Ecto neural progenitor cell (in vitro differentiated cells): ENCODE results near the gene PRSS22.

Experiments
- DNase-seq: peaks from one replicate; pipeline ENCODE4 v3.0.0-alpha.2; 2018; ENCODE audit warnings: low spot score

The PRSS22 gene

GRCh38 chr16:2852003-2852730 lies 5.8 kb downstream of the PRSS22 start:
- no peak for DNase-seq

DNA sequence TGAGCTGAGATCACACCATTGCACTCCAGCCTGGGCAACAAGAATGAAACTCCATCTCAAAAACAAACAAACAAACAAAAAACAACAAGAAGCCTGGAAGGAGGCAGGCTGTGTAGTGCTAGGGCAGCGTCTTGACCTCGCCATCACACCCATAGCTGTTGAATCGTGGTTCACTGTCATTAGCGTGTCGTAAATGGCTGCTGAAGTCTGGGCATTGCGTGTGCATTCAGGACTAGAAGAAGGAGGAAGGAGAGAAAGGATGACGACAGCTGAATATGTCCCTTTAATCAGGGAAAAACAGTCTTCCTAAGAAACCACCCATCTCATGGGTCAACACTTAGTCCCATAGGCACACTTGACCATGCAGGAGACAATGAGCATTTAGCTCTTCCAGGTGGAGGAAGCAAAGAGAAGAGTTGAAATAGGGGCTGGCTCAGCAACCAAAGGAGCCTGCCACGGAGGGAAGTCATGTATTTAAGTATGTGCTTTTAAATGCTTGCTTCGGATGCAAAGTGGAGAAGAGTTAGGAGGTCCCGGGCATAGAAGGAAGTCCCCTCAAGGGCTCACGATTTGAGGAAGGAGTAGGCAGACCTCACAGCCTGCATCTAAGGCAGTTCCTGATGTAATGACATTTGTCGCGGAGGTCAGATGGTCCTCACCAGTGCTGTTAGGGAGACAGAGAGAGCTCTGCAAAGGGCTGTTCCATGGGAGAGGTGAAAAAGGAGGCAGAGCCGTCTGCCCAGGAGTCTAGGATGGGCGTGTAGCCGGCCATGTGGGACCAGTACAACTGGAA lies 8.8 kb downstream of the PRSS22 start:
- DNase-seq = peak; percentile 20

- no peak for DNase-seq
These were observed 11.3 kb downstream of the PRSS22 start for GRCh38 chr16:2846511-2847310.

- no peak for DNase-seq
These were observed 12.9 kb downstream of the PRSS22 start for GRCh38 chr16:2845116-2845515.

DNA sequence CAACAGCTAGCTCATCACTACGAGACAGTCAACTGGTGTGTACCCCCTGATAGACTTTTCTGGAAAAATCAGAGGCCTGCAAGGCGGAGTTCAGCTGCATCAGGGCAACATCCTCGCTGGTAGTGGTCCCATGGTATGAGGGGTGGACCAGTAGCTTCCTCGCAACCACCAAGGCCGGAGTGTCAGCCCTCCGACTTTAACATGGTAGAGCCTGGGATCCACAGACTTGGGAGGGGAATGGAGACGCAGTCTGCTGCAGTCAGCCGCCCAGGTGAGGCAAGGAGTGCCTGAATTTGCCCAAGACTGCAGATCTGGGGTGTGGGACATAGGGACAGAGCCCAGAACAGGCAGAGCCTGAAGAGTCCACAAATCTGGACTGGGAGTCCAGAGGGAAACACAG lies 14.4 kb downstream of the PRSS22 start:
- no peak for DNase-seq

- DNase-seq = peak; percentile 68
These were observed 15.5 kb downstream of the PRSS22 start for GRCh38 chr16:2842340-2843000.

DNA sequence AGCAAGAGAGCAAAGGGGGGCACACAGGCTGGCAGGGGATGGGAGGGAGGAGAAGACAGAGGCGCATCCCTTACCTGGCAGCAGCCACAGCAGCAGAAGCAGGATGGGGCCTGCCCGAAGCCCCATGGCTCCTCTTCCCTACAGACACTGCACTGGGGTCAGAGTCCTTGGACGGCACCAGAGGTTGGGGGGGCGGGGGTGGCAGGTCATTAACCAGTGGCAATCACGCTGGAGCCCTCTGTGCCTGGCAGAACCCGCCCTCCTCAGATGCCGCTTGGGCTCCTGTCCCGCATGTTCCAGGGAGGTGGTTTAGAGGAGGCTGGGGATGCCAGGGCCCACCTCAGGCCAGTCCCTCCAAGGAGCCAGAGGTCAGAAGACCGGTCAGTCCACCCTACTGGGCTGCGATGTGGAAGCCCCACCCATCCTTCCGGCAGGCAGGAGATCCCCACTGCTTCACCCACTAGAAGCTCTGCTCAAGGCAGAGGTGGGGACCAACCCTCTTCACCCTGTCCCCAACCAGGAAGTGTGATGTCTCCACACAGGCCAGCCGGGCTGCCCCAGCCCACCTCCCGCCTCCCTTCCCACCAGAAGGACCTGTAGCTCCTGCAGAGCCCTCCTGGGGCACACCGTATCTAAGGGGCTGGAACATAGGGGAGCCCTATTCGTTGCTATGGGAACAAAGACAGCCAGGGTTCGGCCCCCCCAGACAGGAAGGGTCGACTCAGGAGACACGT lies 16.2 kb downstream of the PRSS22 start:
- no peak for DNase-seq

DNA sequence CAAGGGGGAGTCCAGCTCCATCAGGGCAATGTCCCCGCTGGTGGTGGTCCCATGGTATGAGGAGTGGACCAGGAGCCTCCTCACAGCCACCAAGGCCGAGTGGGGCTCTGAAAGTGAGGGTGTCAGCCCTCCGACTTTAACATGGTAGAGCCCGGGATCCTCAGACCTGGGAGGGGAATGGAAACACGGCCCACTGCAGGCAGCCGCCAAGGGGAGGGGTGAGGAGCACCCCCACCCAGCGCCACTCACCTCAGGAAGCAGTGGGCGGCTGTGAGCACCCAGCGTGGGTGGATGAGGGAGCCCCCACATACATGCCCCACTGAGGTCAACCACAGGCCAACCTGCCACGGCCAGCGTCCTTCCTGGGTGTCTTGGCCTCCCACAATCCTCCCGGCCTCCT lies 17.1 kb downstream of the PRSS22 start:
- DNase-seq = no peak

DNA sequence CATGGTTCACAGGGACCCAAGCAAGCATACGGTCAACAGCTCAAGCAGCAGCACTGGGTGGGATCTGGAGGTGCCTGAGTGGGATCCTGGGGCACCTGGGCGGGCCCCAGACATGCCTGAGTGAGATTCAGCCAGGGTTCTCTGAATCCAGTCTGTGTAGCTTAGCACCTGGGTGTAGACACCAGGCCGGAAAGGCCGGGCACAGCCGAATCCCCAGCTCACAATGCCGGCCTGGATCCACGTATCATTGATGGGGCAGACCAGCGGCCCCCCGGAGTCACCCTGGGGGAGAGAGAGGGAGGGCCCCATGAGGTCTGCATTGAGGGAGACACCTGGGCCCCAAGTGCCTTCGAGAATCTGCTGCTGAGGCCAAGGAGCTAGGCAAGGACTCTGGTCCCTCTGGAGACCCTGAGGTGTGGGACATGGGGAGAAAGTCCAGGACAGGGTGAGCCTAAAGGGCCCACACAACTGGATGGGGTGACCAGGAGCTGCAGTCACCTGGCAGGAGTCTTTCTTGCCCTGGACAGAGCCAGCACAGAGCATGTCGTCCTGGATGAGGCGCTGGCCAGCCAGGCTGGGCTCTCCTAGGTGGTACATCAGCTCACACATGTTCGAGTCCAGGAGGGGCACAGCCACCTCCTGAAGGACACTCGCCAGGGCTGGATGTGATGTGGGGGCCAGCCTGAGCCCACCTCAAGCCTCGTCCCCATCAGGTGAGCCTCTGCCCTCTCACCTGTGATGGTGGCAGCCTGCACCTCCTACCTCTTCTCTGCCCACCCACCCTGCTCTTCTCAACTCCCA lies 18.1 kb downstream of the PRSS22 start:
- no peak for DNase-seq

DNA sequence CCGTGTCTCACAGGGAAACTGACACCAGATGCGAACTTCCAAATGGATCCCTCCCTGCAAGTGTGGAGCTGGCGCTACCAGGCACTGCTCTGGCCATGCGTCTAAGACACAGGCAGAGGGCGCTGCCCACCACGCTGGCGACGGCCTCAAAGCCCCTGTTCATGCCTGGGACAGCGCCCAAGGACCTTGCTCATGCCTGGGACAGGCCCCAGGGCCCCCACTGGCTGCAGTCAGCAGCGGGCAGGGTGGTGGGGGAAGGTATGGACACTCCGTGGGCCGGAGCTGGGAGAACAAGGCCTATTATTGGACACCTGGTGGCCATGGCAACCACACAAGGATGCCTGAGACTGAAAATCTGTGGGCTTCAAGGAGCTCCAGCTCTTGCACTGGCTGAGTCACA lies 19.0 kb downstream of the PRSS22 start:
- DNase-seq = peak; percentile 86

- DNase-seq = no peak
These were observed 21.1 kb downstream of the PRSS22 start for GRCh38 chr16:2836646-2837508.

DNA sequence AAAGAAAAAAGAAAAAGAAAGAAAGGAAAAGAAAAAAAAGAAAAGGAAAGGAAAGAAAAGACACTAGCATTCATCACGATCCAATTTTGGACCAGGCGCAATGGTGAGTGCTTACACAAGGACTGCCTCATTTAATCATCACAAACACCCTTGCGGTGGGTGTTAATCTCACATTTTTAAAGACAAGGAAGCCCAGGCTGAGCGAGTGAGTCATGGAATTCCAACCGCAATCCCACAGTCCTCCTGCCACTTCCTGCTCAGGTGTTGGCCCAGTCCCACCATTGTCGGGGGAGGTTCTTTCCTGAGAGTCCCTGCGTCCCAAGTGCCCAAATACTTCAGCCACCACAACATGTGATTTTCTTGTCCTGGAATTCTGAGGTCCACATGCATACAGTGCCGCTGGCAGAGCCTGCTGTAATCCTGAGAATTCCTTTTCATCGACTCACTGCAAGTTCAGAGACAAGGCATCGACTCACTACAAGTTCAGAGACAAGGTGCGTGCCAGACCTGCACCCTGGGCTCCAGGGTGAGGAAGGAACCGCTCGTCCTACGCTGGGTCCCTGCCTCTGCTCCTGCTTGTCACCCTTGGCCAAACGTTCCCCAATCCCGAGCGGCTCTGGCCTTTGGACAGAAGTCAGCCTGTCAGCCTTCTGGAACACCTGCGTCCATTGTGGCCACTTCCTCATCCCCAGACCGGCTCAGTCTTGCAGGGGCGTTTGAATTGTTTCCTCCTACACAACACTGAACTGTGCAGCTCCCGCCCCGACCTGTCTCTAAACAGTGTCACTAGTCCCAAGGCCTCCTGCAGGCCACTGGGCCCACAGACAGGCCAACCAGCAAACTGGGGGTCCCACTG lies 22.1 kb downstream of the PRSS22 start:
- no peak for DNase-seq

- no peak for DNase-seq
These were observed 23.0 kb downstream of the PRSS22 start for GRCh38 chr16:2834968-2835367.

DNA sequence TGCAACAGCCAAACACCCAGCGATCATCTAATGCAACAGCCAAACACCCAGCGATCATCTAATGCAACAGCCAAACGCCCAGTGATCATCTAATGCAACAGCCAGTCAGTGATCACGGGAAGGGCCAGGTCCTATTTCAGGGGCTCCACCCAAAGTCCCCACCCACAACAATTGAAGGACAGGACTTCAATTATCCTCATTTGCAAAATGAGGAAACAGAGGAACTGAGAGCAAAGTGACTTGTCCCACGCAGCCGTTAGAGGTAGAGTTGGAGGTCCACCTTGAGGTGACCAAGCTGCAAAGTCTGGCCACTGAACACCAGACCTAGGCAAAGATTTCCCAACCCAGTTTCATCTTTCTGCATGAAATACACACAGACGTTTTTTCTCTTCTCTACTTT lies 24.2 kb downstream of the PRSS22 start:
- DNase-seq = no peak

- no peak for DNase-seq
These were observed 26.8 kb downstream of the PRSS22 start for GRCh38 chr16:2831203-2831602.

DNA sequence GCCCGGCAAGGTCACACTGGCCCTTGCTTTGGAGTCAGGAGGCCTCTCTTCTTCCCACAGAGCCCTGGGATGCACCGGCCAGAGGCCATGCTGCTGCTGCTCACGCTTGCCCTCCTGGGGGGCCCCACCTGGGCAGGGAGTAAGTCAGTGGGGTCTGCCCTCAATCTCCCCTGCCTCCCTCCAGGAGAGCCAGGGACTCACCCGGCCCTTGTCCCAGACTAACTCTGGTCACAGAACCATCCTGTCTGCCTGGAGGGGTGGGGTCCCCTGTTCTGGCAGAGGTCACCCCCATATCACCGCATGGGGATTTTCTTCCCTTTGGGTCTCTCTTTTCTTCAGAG lies 27.6 kb downstream of the PRSS22 start:
- no peak for DNase-seq

DNA sequence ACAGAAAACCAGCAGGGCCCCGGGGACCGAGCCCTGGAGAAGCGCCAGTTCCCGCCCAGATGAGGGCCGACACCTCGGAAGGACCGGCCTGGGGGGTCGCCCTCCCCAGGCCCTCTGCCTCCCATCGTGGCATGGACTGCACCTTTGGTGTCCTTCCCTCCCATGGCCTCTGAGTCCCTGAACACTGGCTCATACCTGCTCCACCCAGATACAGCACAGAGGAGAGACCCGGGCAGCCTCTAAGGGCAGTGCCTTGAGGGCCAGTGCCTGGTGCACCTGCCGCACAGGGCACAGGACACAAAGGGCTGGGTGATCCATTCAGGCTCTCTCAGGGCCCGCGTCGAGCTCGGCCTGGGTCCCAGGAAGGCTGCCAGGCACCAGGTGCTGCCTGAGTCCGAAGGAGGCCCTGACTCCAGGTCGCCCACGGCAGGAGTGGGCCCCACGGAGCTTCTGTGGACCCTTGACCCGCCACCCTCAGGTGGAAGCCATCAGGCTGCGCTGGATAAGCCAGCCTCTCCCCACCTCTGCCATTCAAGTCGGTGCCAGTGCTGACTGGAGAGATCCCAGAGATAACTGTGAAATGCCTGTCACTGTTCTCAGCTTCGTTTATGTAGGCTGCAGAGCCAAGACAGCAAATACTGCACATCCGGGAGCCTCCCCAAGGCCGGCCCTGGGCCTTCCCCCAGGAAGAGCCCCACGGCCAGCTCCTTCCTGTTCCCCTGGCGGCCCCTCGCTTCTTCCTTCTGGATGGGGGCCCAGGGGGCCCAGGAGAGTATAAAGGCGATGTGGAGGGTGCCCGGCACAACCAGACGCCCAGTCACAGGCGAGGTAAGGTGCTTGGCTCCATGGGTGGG lies 28.2 kb downstream of the PRSS22 start, which contains the start of gene ZG16B:
ZG16B (plus strand) TSS at position 803 of the 854 bp plus-strand sequence. CDS start 139 bp downstream, outside the sequence.
- DNase-seq = no peak
